Stimulated activated CD4-positive, alpha-beta T cell treated with anti-CD3 and anti-CD28 coated beads, Interleukin-4, amount 100 ng/mL, for 24 hours (primary cell): ENCODE data around the gene FOXD3.
"Not testable (repeated sequence)": the region's sequence is repeated elsewhere in the genome, so short reads cannot be mapped to it uniquely, and the experiment has no call there.

ENCODE experiments used
- DNase-seq: peaks from one replicate; pipeline ENCODE4 v3.0.0-alpha.2; 2020

The FOXD3 gene

GRCh38 chr1:63321066-63321784, 1.1 kb upstream of the FOXD3 start:
- no peak for DNase-seq

- DNase-seq: no peak
Measured at GRCh38 chr1:63321785-63322113, 618 bp upstream of the FOXD3 start.

DNA sequence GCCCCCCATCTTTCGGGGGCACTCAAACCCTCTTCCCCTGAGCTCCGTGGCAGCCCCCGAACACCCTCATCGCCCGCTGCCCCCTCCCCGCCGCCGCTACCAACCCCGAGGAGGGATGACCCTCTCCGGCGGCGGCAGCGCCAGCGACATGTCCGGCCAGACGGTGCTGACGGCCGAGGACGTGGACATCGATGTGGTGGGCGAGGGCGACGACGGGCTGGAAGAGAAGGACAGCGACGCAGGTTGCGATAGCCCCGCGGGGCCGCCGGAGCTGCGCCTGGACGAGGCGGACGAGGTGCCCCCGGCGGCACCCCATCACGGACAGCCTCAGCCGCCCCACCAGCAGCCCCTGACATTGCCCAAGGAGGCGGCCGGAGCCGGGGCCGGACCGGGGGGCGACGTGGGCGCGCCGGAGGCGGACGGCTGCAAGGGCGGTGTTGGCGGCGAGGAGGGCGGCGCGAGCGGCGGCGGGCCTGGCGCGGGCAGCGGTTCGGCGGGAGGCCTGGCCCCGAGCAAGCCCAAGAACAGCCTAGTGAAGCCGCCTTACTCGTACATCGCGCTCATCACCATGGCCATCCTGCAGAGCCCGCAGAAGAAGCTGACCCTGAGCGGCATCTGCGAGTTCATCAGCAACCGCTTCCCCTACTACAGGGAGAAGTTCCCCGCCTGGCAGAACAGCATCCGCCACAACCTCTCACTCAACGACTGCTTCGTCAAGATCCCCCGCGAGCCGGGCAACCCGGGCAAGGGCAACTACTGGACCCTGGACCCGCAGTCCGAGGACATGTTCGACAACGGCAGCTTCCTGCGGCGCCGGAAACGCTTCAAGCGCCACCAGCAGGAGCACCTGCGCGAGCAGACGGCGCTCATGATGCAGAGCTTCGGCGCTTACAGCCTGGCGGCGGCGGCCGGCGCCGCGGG, 837 bp downstream of the FOXD3 start:
- peak; percentile 27 for DNase-seq

DNA sequence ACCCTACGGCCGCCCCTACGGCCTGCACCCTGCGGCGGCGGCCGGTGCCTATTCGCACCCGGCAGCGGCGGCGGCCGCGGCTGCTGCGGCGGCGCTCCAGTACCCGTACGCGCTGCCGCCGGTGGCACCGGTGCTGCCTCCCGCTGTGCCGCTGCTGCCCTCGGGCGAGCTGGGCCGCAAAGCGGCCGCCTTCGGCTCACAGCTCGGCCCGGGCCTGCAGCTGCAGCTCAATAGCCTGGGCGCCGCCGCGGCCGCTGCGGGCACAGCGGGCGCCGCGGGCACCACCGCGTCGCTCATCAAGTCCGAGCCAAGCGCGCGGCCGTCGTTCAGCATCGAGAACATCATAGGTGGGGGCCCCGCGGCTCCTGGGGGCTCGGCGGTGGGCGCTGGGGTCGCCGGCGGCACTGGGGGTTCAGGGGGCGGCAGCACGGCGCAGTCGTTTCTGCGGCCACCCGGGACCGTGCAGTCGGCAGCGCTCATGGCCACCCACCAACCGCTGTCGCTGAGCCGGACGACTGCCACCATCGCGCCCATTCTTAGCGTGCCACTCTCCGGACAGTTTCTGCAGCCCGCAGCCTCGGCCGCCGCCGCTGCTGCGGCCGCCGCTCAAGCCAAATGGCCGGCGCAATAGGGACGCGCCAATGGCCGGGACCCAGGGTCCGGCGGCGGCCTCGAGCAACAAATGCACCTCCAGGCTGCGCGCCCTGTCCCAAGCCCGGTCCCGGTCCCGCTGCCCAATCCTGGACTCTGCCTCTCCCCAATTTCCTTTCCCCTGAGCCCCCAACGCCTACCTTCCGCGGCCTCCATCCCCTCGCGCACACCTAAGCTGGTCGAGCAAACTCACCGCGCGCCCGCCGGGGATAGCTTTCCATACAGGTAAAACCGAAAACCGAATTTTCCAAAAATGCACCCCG, 1.8 kb downstream of the FOXD3 start:
- no peak for DNase-seq

DNA sequence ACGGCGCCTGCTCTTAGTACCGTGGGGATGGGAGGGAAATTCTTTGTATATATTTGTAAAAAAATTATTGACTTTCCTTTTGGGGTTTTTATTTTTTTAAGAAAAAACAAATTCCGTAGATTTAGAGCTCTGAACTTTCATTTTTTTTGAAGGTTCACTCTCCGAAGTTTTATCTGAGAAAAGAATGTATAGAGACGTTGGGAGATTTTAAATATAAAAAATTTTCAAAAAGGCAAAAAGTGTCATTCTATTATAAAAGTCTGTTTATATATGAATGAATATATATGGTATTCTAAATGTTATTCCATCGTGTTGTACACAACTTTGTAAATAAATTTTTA, 2.4 kb downstream of the FOXD3 start:
- DNase-seq: no peak

GRCh38 chr1:63325279-63325985, 3.1 kb downstream of the FOXD3 start:
- DNase-seq: no peak

- DNase-seq: no peak
Measured at GRCh38 chr1:63326106-63326472, 3.7 kb downstream of the FOXD3 start.

DNA sequence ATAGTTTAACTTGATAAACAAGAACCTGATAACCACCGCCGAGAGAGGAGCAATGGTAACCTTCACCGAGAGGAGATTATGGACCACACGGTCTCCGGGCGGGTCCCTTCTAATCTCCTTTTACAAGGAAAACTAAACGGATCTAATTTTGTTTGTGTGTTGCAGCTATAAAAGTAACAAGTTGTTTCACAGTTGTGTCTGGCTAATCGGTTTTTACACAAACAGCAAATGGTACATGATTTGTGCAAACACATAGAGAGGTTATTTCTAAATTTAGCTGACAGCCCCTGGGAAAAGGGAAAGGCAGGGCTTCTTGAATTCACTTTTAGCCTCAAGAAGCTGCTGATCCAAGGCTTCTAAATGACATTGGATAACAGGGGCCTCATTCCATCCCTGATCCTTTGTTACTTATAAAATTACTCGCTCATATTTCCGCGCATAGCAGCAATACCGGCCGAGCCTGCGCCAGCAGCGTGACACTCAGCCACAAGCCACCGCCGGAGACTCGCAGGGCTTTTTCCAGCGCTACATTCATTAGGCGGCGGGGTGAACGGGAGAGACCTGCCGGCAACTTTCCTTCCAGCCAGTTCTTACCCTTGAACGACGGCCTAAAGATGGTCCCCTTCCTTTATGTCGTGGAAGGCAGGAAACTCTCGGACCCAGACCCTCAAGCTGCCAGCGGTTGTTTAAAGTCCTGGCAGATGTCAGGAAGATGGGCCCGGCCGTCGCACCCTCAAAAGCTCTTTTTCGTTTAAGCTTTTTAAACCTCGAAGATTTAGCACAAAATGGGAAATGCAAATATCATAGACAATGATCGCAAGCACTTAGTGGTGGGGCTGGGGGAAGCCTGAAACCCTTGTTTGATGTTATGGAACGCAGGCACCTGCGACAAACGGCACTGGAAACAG, 4.4 kb downstream of the FOXD3 start:
- no peak for DNase-seq

DNA sequence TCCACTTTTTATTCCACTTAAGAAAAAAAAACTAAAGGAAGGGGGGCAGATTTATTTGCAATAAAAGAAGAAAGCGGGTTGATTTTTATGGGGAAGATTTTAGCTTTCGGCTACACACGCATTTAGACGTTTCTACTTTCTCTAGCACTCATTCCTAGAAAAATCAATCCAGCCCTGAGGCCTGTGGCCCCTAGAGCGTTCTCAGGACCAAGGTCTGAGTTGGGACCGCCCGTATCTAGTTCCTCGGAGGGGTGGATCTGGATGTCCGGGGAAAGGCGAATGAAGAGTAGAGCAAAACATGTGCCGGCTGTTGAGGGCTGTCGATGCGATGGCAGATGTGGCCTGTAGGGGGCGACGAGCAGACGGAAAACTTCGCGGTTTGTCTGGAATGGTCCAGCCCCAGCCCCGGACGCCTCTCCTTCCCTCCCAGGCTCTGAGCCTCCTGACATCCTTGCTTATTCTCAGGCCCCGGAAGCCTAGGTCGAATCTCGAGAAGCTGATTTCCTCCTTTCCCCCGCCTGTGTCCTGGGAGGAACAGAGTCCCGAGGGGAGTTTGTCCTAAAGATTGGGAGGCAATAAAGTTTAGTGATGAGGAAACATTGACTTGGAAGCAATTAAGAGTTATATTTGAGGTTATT, 5.2 kb downstream of the FOXD3 start:
- peak; percentile 36 for DNase-seq

- no peak for DNase-seq
Measured at GRCh38 chr1:63328122-63328521, 5.8 kb downstream of the FOXD3 start.

DNA sequence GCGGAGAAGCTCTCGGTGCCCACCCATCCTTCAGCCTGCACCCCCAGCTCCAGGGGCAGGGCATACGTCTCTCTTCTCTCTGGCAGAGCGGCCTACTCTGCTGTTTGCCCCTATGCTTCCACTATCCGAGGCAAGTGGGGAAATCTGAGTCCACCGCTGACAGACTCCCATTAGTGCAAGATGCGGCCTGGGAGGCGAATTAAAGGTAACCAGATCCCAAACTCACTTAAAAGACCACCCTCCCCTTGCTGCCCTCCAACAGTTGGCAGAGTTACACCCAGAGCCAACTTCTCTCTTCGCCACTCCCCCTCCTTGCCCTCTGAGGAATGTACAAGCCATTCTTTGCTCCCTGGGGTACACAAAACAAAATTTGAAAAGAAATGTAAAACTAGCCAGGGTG, 6.4 kb downstream of the FOXD3 start:
- DNase-seq: no peak

DNA sequence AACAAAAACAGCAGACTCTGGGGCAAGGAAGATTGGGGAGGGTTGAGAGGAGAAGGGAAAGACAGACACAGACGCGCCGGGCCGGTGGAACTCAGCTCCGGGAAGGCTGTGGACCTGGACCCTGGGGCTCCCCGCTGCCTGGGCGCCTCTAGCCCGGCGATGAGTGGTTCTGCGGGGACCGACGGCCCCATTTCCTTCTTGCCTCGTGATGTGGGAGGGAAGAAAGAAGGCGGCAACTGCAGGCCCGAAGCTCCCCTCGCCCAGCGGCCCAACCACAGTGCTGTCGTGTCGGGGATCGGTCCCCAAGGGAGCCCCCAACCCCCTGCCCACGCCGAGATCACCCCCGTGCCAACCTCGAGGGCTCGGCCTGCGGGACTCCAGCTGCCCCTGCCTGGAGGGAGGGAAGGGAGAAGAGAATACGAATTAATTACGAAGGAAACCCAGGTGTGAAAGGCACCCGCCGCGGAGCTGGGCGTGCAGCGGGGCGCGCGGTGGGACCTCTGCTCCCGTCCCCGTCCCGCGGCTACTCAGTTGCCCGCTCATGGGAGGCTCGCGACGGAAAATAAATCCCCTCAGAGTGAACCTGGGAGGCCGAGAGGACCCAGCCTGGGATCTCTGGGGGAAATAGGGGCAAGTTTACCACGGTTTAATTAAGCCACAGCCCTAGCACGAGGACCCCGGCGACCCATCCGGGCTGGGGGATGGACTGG, 7.4 kb downstream of the FOXD3 start:
- no peak for DNase-seq

DNA sequence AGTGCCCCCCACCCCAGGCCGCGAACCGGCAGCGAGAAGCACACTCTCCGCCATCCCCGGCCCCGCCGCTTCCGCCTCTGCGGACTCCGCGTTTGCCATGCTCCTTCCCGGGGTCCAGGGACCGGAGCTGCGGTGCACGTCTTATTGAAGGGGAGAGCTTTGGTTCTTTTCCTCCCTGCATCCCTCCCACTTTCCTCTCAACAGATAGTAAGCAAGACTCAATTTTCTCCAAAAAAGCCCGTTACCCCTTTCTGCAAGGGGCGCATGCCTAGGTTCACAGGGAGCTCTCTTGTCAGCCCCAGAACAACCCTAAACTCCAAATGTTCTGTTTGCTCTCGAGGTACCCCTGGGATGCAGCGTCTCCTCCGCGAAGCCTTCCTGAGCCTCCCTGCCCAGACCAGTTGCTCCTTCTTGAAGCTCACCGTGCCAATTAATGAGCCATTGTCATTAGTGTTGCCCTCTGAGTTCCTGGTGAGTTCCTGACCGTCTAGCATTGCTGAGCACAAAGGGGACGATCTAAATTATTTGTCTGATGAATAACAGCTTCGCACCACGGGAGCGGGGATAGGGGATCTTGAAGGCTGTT, 8.1 kb downstream of the FOXD3 start:
- no peak for DNase-seq

- DNase-seq: no peak
Measured at GRCh38 chr1:63342402-63342801, 20.0 kb downstream of the FOXD3 start.

GRCh38 chr1:63343922-63344321, 21.6 kb downstream of the FOXD3 start:
- no peak for DNase-seq

DNA sequence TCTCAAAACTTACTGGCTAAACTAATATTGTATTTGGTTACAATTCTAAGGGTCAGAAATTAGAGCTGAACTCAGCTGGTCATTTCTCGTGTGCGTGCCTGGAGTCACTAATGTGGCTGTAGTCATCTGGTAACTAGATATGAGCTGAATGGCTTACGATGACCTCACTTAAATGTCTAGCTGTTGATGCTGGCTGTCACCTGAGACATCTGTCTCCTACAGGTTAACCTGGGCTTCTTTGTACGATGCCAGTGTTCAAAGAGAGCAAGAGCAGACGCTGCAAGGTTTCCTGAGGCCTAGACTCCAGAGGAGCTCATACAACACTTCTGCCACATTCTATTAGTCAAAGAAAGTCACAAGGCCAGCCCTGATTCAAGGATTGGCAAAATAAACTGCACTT, 28.0 kb downstream of the FOXD3 start:
- DNase-seq: no peak

DNA sequence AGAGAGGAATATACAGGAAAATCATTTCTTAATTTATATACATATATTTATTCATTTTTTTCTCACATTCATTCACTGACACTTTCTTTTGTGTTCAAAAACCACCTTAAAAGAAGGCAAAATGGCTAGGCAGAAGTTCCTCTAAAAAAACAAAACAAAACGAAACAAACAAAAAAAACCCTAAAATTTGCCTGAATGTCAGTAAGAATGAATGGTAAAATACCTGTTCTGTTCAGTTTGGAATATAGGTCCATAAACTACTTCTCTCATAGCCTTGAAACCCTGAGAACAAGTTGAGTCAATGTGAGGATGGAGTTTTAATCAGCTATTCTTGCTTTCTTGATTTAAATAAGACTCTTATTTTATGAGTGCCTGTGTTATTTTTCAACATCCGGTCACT, 30.4 kb downstream of the FOXD3 start:
- DNase-seq: no peak

GRCh38 chr1:63356234-63356633, 33.9 kb downstream of the FOXD3 start:
- DNase-seq: not testable (repeated sequence)

DNA sequence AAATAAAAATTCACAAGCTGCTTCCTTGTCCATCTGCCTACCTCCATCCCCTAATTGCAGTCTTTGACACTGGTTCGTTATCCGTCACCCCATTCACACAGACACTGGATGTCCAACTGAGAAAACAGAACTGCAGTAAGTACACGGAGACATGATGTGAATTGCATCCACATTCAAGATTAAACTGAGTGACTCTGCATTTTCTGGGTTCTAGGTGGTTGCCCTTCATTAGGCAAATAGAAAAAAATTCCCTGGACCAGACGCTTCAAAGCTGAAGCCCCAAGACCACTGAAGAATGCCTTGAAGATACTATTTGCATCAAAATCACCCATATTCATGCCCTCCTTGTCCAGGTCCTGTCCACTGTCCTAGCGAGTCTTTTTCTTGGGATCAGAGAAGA, 37.2 kb downstream of the FOXD3 start:
- DNase-seq: no peak

DNA sequence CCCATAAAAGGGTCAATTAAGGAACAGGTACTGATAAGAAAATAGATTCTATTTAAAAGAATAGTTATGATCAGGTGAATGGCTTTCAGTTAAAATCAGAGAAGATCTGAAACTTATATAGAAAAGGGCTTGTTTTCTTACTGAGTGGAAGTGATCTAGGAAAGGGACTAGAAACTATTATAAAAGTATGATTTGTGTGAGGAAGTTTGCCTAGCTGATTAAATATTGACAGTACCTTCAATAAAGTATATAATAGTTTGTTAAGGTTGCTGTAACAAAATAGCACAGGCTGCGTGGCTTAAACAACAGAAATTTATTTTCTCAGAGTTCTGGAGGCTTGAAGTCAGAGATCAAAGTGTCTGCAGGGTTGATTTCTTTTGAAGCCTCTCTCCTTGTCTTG, 39.7 kb downstream of the FOXD3 start:
- DNase-seq: no peak
